A673 (cell line): ENCODE data around the gene ITM2C.

Source experiments
- CTCF ChIP-seq: fragments of 300-800, 200-600 bp; sonication (generic); conservative IDR thresholded peaks from 2 replicates; pipeline ENCODE4 v1.5.1; 2017; ENCODE audit warnings: low read depth, mild to moderate bottlenecking, antibody characterized with exemption, low read length, moderate library complexity, mixed read lengths
- EZH2 ChIP-seq: fragments of 200-600 bp; sonication (generic); IDR thresholded peaks from 2 replicates; pipeline ENCODE4 v1.6.1; 2017; ENCODE audit warnings: borderline replicate concordance, low read depth, mild to moderate bottlenecking, mixed read lengths, antibody characterized with exemption, low read length; ENCODE audit not compliant: poor library complexity, severe bottlenecking

- TF ChIP-seq CTCF (no peak), EZH2 (no peak)
Measured at GRCh38 chr2:230907361-230908091, 42.8 kb downstream of the ITM2C start.
